ENCODE measurements around the gene NPLOC4.

- no peak for TF ChIP-seq CTCF (IDR thresholded peaks at IDR 0.05)
- TF ChIP-seq POLR2A (IDR thresholded peaks at IDR 0.05) = no peak
Observed at GRCh38 chr17:81524865-81525159, 112.1 kb downstream of the NPLOC4 start.

All from uterus (tissue), 2 donors.